Stomach (tissue), 9 donors: ENCODE results near the gene ANKS1A. TPM values are rescaled to one million over a fixed set of nuclear protein-coding genes. Genes with fewer than 3 reads are reported as not detected.
A peak's percentile ranks its signal among the peaks of the same experiment; 100 is the strongest.

Experiments
- DNase-seq, 2 donors: peaks; one replicate each; pipeline versions ENCODE4 v3.0.0 to v3.0.0-alpha.2; 2013 to 2019
- H3K27ac ChIP-seq, 5 donors: fragments of 200-600 bp in 4 of 5; sonication (generic) in 4 of 5; one replicate each; pipeline ENCODE4 v1.5.1; 2013 to 2019; ENCODE audit warnings: mild to moderate bottlenecking in 1 of 5, moderate library complexity in 1 of 5
- H3K27me3 ChIP-seq, 3 donors: fragments of 200-600 bp; sonication (generic); one replicate each; pipeline ENCODE4 v1.5.1; 2017 to 2019; ENCODE audit warnings: mixed run types in 1 of 3
- H3K36me3 ChIP-seq, 4 donors: fragments of 200-600 bp; sonication (generic); 1 replicate in 3 of 4; 2 replicates in 1 of 4; pipeline ENCODE4 v1.5.1; 2016 to 2019
- H3K4me1 ChIP-seq, 4 donors: fragments of 200-600 bp; sonication (generic); one replicate each; pipeline ENCODE4 v1.5.1; 2016 to 2019
- H3K4me3 ChIP-seq, 4 donors: fragments of 200-600 bp; sonication (generic) in 3 of 4; one replicate each; pipeline ENCODE4 v1.5.1; 2016 to 2019; ENCODE audit warnings: mild to moderate bottlenecking in 1 of 4
- H3K9me3 ChIP-seq, 4 donors: fragments of 200-600 bp; sonication (generic); one replicate each; pipeline ENCODE4 v1.5.1; 2016 to 2019
- CTCF ChIP-seq, 7 experiments: fragments of 450-650 bp in 4 of 7; fragments of 200-600 bp in 3 of 7; sonication (generic) in 3 of 7; IDR thresholded peaks; one replicate each; pipeline ENCODE4 v1.5.1; 2016 to 2019; ENCODE audit warnings: antibody characterized with exemption in 7 of 7, control low read depth in 2 of 7, mild to moderate bottlenecking in 1 of 7
- EP300 ChIP-seq: sonication (generic); formaldehyde crosslinking; IDR thresholded peaks from one replicate; pipeline ENCODE4 v1.6.1; 2017; ENCODE audit warnings: antibody characterized with exemption
- POLR2A ChIP-seq, 4 donors: fragments of 450-650 bp; IDR thresholded peaks; one replicate each; pipeline ENCODE4 v1.6.1; 2016; ENCODE audit warnings: antibody characterized with exemption in 4 of 4, control low read depth in 2 of 4, mild to moderate bottlenecking in 1 of 4, moderate library complexity in 1 of 4
- POLR2AphosphoS5 ChIP-seq, 3 donors: sonication (generic); formaldehyde crosslinking; IDR thresholded peaks; one replicate each; pipeline ENCODE4 v1.6.1; 2016; ENCODE audit warnings: antibody characterized with exemption in 3 of 3
- WGBS, 5 donors: extraction: QIAGEN DNeasy Blood & Tissue Kit in 3 of 5; methylation state at CpG; one replicate each; pipeline versions ENCODE4 v1.1.5 to v1.1.7; 2013 to 2018; 5-methylcytosine and 5-hydroxymethylcytosine counted together
- intact Hi-C: fragments of 100-400 bp; cut with DNase I; formaldehyde crosslinking; loops from one replicate; pipeline ENCODE4 v1.15.1; 2023; ENCODE audit warnings: low total_unique reads
- polyA plus RNA-seq, 3 donors: library from polyadenylated mRNA; stranded (reverse); fragments of 200-250 nt; gene quantifications; one replicate each; pipeline ENCODE4 v1.2.3, GENCODE V29; 2013
- total RNA-seq, 5 donors: library from RNA; depleted of rRNA; stranded (reverse); fragments of >200 nt; gene quantifications; one replicate each; pipeline versions ENCODE4 v1.1.0 to v1.2.3, GENCODE V29; 2014 to 2016
- donor health status: healthy with polysubstance abuse.
- donor health status: Bipolar disorder and iron deficiency.
- donor health status: healthy.

Gene ANKS1A
- total and polyA plus RNA-seq, 8 donors, result 6.1 to 40.6 (median 21.5) TPM

GRCh38 chr6:35082046-35082732 is 193.1 kb downstream of the ANKS1A start:
- H3K27ac ChIP-seq, result peak overlapping the region in 3 of 5 donors; percentile 29 to 80 (median 52)
- no peak for DNase-seq
- no peak overlapping the region for H3K4me3 ChIP-seq
- H3K9me3 ChIP-seq, result no peaks in the 10 kb centered on the region
- peaks cover 87 to 100% (median 100%) of the 10 kb centered on the region in 4 donors for H3K36me3 ChIP-seq
- 73 to 85% (median 81%) methylated on average over 14 to 19 of the region's 19 CpGs for WGBS, 5 donors
- intact Hi-C loops, result no loop called here
- H3K27me3 ChIP-seq, result no peaks in the 10 kb centered on the region
- peaks cover 0 to 28% (median 6%) of the 10 kb centered on the region in 4 donors for H3K4me1 ChIP-seq
- TF ChIP-seq CTCF (IDR thresholded peaks at IDR 0.05) (no peak), POLR2A (IDR thresholded peaks at IDR 0.05) (no peak), POLR2AphosphoS5 (IDR thresholded peaks at IDR 0.05) (no peak), EP300 (no peak)

GRCh38 chr6:35082733-35083403 is 193.8 kb downstream of the ANKS1A start:
- DNase-seq, result no peak
- TF ChIP-seq CTCF (IDR thresholded peaks at IDR 0.05) (no peak), POLR2AphosphoS5 (IDR thresholded peaks at IDR 0.05) (no peak), EP300 (no peak), POLR2A (IDR thresholded peaks at IDR 0.05) (no peak)
- intact Hi-C loops, result no loop called here
- WGBS, 5 donors, result 88 to 94% (median 93%) methylated on average over 8 to 13 of the region's 13 CpGs
- Histone ChIP-seq H3K27me3 (no peaks in the 10 kb centered on the region), H3K9me3 (no peaks in the 10 kb centered on the region), H3K36me3 (peaks cover 92 to 100% (median 100%) of the 10 kb centered on the region in 4 donors), H3K27ac (peak overlapping the region in 1 of 5 donors; percentile 80), H3K4me3 (no peak overlapping the region), H3K4me1 (peaks cover 0 to 31% (median 8%) of the 10 kb centered on the region in 4 donors)

GRCh38 chr6:35083507-35083906 is 194.5 kb downstream of the ANKS1A start:
- intact Hi-C loops, result no loop called here
- no peak overlapping the region for H3K4me3 ChIP-seq
- H3K27me3 ChIP-seq, result no peaks in the 10 kb centered on the region
- WGBS, 5 donors, result 88 to 93% (median 89%) methylated on average over 8 to 9 of the region's 9 CpGs
- H3K36me3 ChIP-seq, result peaks cover 95 to 100% (median 100%) of the 10 kb centered on the region in 4 donors
- no peak for DNase-seq
- H3K27ac ChIP-seq, result peak overlapping the region in 1 of 5 donors; percentile 80
- H3K4me1 ChIP-seq, result peaks cover 0 to 37% (median 13%) of the 10 kb centered on the region in 4 donors
- H3K9me3 ChIP-seq, result no peaks in the 10 kb centered on the region
- no peak for TF ChIP-seq CTCF (IDR thresholded peaks at IDR 0.05)
- TF ChIP-seq EP300, result no peak
- TF ChIP-seq POLR2AphosphoS5 (IDR thresholded peaks at IDR 0.05), result no peak
- TF ChIP-seq POLR2A (IDR thresholded peaks at IDR 0.05), result no peak

GRCh38 chr6:35084041-35084491 is 195.0 kb downstream of the ANKS1A start:
- no peak overlapping the region for H3K4me3 ChIP-seq
- no peak for DNase-seq
- H3K9me3 ChIP-seq, result no peaks in the 10 kb centered on the region
- H3K27me3 ChIP-seq, result no peaks in the 10 kb centered on the region
- H3K4me1 ChIP-seq, result peaks cover 0 to 43% (median 19%) of the 10 kb centered on the region in 4 donors
- peak overlapping the region in 1 of 5 donors; percentile 80 for H3K27ac ChIP-seq
- intact Hi-C loops, result no loop called here
- H3K36me3 ChIP-seq, result peaks cover 89 to 100% (median 100%) of the 10 kb centered on the region in 4 donors
- 69 to 91% (median 83%) methylated on average over 13 to 14 of the region's 14 CpGs for WGBS, 5 donors
- TF ChIP-seq EP300, result no peak
